ENCODE results near the gene MTR.

DNA sequence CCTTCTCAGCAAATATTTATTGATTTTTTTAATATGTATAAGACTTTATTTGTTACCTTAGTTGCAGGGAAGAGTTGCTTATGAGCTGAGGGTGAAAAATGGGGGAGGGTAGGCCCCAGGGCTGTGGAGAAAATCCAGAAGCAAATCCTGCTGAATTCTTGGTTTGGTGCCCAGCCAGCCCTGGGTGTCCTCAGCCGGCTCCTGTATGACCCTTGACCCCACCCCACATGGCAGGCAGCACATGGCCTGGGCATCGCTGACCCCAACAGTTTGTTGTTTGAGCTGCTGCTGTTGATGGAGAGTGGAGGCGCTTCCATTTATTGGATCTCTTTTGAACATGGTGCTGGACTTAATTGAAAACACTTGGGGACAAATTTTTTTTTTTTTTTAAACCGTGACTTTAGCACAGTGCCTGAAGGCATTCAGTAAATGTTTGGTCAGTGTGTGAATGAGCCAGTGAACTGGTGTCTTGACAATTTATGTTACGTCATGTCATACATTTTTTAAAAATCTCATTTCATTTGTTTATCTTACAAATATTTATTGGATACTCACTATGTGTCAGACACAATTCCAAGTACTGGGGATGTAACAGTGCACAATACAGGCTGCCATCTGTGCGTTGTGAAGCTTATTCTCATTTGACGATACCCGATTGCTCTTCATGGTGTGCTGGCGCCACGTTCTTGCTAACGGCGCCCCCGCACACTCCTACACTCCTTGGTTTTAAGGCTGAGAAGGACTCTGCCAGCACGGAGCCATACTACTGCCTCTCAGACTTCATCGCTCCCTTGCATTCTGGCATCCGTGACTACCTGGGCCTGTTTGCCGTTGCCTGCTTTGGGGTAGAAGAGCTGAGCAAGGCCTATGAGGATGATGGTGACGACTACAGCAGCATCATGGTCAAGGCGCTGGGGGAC lies 98.8 kb downstream of the MTR start:
- no peak for TF ChIP-seq CTCF (IDR thresholded peaks at IDR 0.05; ENCODE audit: insufficient read depth, low read length, poor library complexity, severe bottlenecking)
- no peak for TF ChIP-seq EZH2phosphoT487 (conservative IDR thresholded peaks at IDR 0.05; ENCODE audit: low read length)

Data from SU-DHL-6 (cell line).